IMR-90 (cell line): ENCODE measurements around the gene CEP83. TPM values are rescaled to one million over a fixed set of nuclear protein-coding genes. Genes with fewer than 3 reads are reported as not detected.

Experiments used
- ATAC-seq: fragments of 200-7000 bp; cut with Tn5 transposase; 2 replicates; pipeline ENCODE4 v1.9.1; 2020; ENCODE audit warnings: low read depth, mild to moderate bottlenecking, moderate library complexity
- Bru-seq: library from RNA; stranded (reverse); fragments of 400-500 nt; gene quantifications from one replicate; lab custom pipeline; 2021; lab: Mats Ljungman, UMichigan
- BruChase-seq, 2 experiments: library from RNA; stranded (reverse); fragments of 400-500 nt; gene quantifications; one replicate each; lab custom pipeline; 2021; lab: Mats Ljungman, UMichigan
- BruUV-seq: library from RNA; stranded (reverse); fragments of 400-500 nt; replicated peaks from 2 replicates; lab custom pipeline; 2021; lab: Mats Ljungman, UMichigan
- CTCF ChIA-PET: fragments of 300-600 bp; formaldehyde crosslinking; extraction: SDS; loops from one replicate; lab custom pipeline; 2021; ENCODE audit warnings: antibody characterized with exemption; lab: Yijun Ruan, JAX
- POLR2A ChIA-PET: fragments of 300-600 bp; sonication (Branson Sonifier 250); formaldehyde crosslinking; loops from one replicate; lab custom pipeline; 2022; ENCODE audit warnings: antibody characterized with exemption; ENCODE audit not compliant: unreplicated experiment; lab: Charles Lee
- DNase-seq: peaks from one replicate; pipeline ENCODE4 v3.0.0; 2013
- H2AFZ ChIP-seq: replicated peaks from 2 replicates; pipeline ENCODE3; 2013; ENCODE audit warnings: low read length, mild to moderate bottlenecking; ENCODE audit not compliant: poor library complexity
- H2AK5ac ChIP-seq: 2 replicates; pipeline ENCODE4 v1.6.1; 2013; ENCODE audit warnings: low read depth, low read length, inconsistent platforms
- H2AK9ac ChIP-seq: replicated peaks from 2 replicates; pipeline ENCODE3; 2013; ENCODE audit warnings: mild to moderate bottlenecking, low read depth, low read length, moderate library complexity; ENCODE audit not compliant: poor library complexity
- H2BK120ac ChIP-seq: 2 replicates; pipeline ENCODE4 v1.6.1; 2013; ENCODE audit warnings: low read depth, low read length, inconsistent platforms
- H2BK15ac ChIP-seq: 3 replicates; pipeline ENCODE4 v1.6.1; 2013; ENCODE audit warnings: low read depth, low read length, inconsistent platforms
- H2BK20ac ChIP-seq: 2 replicates; pipeline ENCODE4 v1.6.1; 2013; ENCODE audit warnings: low read depth, mild to moderate bottlenecking, inconsistent platforms, low read length, moderate library complexity
- H2BK5ac ChIP-seq: 2 replicates; pipeline ENCODE4 v1.6.1; 2013; ENCODE audit warnings: mild to moderate bottlenecking, low read depth, low read length, inconsistent platforms; ENCODE audit not compliant: poor library complexity, severe bottlenecking
- H3K14ac ChIP-seq: replicated peaks from 2 replicates; pipeline ENCODE4 v1.6.1; 2013; ENCODE audit warnings: low read depth, low read length, inconsistent platforms
- H3K18ac ChIP-seq: 2 replicates; pipeline ENCODE4 v1.6.1; 2013; ENCODE audit warnings: low read depth, low read length, control low read depth
- H3K23ac ChIP-seq: 2 replicates; pipeline ENCODE4 v1.6.1; 2013; ENCODE audit warnings: low read depth, low read length, inconsistent platforms
- H3K27ac ChIP-seq: 2 replicates; pipeline ENCODE4 v1.5.1; 2013; ENCODE audit warnings: mild to moderate bottlenecking, control low read depth, low read length; ENCODE audit not compliant: insufficient read depth
- H3K27me3 ChIP-seq: 2 replicates; pipeline ENCODE4 v1.6.1; 2013; ENCODE audit warnings: low read length; ENCODE audit not compliant: control insufficient read depth, insufficient read depth
- H3K36me3 ChIP-seq: 2 replicates; pipeline ENCODE4 v1.6.1; 2013; ENCODE audit warnings: low read length, mixed read lengths; ENCODE audit not compliant: control insufficient read depth, insufficient read depth
- H3K4ac ChIP-seq: 2 replicates; pipeline ENCODE4 v1.6.1; 2013; ENCODE audit warnings: low read depth, low read length, inconsistent platforms
- H3K4me1 ChIP-seq: 2 replicates; pipeline ENCODE4 v1.6.1; 2013; ENCODE audit warnings: low read length, mixed read lengths; ENCODE audit not compliant: control insufficient read depth, insufficient read depth
- H3K4me2 ChIP-seq: 2 replicates; pipeline ENCODE4 v1.6.1; 2013; ENCODE audit warnings: low read depth, mild to moderate bottlenecking, control low read depth, low read length, moderate library complexity
- H3K4me3 ChIP-seq: 2 replicates; pipeline ENCODE4 v1.5.1; 2013; ENCODE audit warnings: low read depth, mild to moderate bottlenecking, control low read depth, low read length, moderate library complexity; ENCODE audit not compliant: insufficient read depth
- H3K56ac ChIP-seq: 2 replicates; pipeline ENCODE4 v1.6.1; 2013; ENCODE audit warnings: low read length, inconsistent platforms; ENCODE audit not compliant: insufficient read depth; ENCODE audit errors: extremely low read depth
- H3K79me1 ChIP-seq, 2 experiments: 2 replicates each; pipeline ENCODE4 v1.6.1; 2013; ENCODE audit warnings: low read length in 2 of 2, inconsistent platforms in 1 of 2, low read depth in 1 of 2
- H3K9ac ChIP-seq: 2 replicates; pipeline ENCODE4 v1.6.1; 2013; ENCODE audit warnings: low read depth, low read length, control low read depth
- H3K9me1 ChIP-seq: 2 replicates; pipeline ENCODE4 v1.6.1; 2013; ENCODE audit warnings: low read length, inconsistent platforms; ENCODE audit not compliant: insufficient read depth
- H3K9me3 ChIP-seq: 2 replicates; pipeline ENCODE4 v1.6.1; 2013; ENCODE audit warnings: low read length; ENCODE audit not compliant: control insufficient read depth, insufficient read depth
- H4K20me1 ChIP-seq: 2 replicates; pipeline ENCODE4 v1.6.1; 2013; ENCODE audit warnings: low read length, inconsistent platforms; ENCODE audit not compliant: insufficient read depth
- H4K5ac ChIP-seq: 2 replicates; pipeline ENCODE4 v1.6.1; 2013; ENCODE audit warnings: mild to moderate bottlenecking, low read depth, low read length, control low read depth
- H4K8ac ChIP-seq, 2 experiments: 2 replicates each; pipeline ENCODE4 v1.6.1; 2013; ENCODE audit warnings: low read depth in 2 of 2, low read length in 2 of 2, control low read depth in 1 of 2, inconsistent platforms in 1 of 2
- H4K91ac ChIP-seq: 2 replicates; pipeline ENCODE4 v1.6.1; 2013; ENCODE audit warnings: low read depth, low read length, inconsistent platforms; ENCODE audit not compliant: insufficient read depth
- BHLHE40 ChIP-seq: fragments of 150-350 bp; IDR thresholded peaks from 2 replicates; pipeline ENCODE4 v1.6.1; 2016; ENCODE audit warnings: mild to moderate bottlenecking, low read depth, low read length
- CHD1 ChIP-seq: IDR thresholded peaks from 2 replicates; pipeline ENCODE4 v1.6.1; 2012; ENCODE audit warnings: low read depth, low read length, improper control_type of control experiment
- FOS ChIP-seq: fragments of 150-350 bp; IDR thresholded peaks from 2 replicates; pipeline ENCODE4 v1.6.1; 2016; ENCODE audit warnings: low read depth, low read length
- MXI1 ChIP-seq: IDR thresholded peaks from 2 replicates; pipeline ENCODE4 v1.6.1; 2012; ENCODE audit warnings: low read depth, mild to moderate bottlenecking, low read length, moderate library complexity, borderline replicate concordance
- NFE2L2 ChIP-seq: fragments of 150-350 bp; IDR thresholded peaks from 2 replicates; pipeline ENCODE4 v1.6.1; 2016; ENCODE audit warnings: low read depth, mild to moderate bottlenecking, low read length
- whole genome bisulfite sequencing, 2 experiments: methylation state at CpG; one replicate each; pipeline versions ENCODE4 v1.1.5 to v1.1.7; 2013; ENCODE audit warnings: missing lambda C conversion rate in 2 of 2; ENCODE audit not compliant: insufficient read length in 1 of 2; ENCODE audit errors: extremely low coverage in 2 of 2; 5-methylcytosine and 5-hydroxymethylcytosine counted together
- dilution Hi-C: fragments of 300-500 bp; cut with HindIII; formaldehyde crosslinking; loops from one replicate; pipeline ENCODE4 v1.14.3; 2018; ENCODE audit warnings: low sequenced_read_pairs; ENCODE audit not compliant: unreplicated experiment
- in situ Hi-C: fragments of 300-500 bp; cut with MboI; formaldehyde crosslinking; loops from 3 replicates; pipeline ENCODE4 v1.14.3; 2019; ENCODE audit warnings: low sequenced_read_pairs, inconsistent platforms, mixed read lengths
- intact Hi-C: fragments of 100-400 bp; cut with micrococcal nuclease; formaldehyde crosslinking; loops from 2 replicates; pipeline ENCODE4 v1.10.0; 2022
- long read RNA-seq: library from polyadenylated mRNA; unstranded; transcript quantifications from one replicate; pipeline ENCODE4 v2.0.0, GENCODE V29; 2021; ENCODE audit not compliant: unreplicated experiment
- polyA plus RNA-seq, 3 experiments: library from polyadenylated mRNA; depleted of rRNA; stranded (reverse); fragments of >200 nt; gene quantifications; 2 replicates each; pipeline ENCODE4 v1.2.3, GENCODE V29; 2012; ENCODE audit warnings: low replicate concordance in 1 of 3
- total RNA-seq: library from RNA; depleted of rRNA; stranded (reverse); fragments of >200 nt; gene quantifications from 2 replicates; pipeline ENCODE4 v1.2.3, GENCODE V29; 2012; rRNA removed
- TF ChIP-seq, protein P1 (sequence below): conservative IDR thresholded peaks from 2 replicates; pipeline ENCODE4 v1.5.1; 2012; ENCODE audit warnings: mild to moderate bottlenecking, low read depth, low read length, improper control_type of control experiment
- TF ChIP-seq, protein P2 (sequence below): fragments of 150-350 bp; IDR thresholded peaks from 2 replicates; pipeline ENCODE4 v1.6.1; 2016; ENCODE audit warnings: low read depth, mild to moderate bottlenecking, low read length, moderate library complexity, borderline replicate concordance

Gene CEP83, protein sequence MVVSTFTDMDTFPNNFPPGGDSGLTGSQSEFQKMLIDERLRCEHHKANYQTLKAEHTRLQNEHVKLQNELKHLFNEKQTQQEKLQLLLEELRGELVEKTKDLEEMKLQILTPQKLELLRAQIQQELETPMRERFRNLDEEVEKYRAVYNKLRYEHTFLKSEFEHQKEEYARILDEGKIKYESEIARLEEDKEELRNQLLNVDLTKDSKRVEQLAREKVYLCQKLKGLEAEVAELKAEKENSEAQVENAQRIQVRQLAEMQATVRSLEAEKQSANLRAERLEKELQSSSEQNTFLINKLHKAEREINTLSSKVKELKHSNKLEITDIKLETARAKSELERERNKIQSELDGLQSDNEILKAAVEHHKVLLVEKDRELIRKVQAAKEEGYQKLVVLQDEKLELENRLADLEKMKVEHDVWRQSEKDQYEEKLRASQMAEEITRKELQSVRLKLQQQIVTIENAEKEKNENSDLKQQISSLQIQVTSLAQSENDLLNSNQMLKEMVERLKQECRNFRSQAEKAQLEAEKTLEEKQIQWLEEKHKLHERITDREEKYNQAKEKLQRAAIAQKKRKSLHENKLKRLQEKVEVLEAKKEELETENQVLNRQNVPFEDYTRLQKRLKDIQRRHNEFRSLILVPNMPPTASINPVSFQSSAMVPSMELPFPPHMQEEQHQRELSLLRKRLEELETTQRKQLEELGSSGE
- total RNA-seq (3.9 and 8.9 TPM in 2 replicates), polyA plus RNA-seq (2012; rRNA removed) (5.9 and 8.9 TPM in 2 replicates), Bru-seq, nascent RNA (percentile 56 among the genes with signal in this experiment), BruChase-seq, experiment 1, labeled RNA remaining after a 6-hour chase (percentile 52 among the genes with signal in this experiment), BruChase-seq, experiment 2, labeled RNA remaining after a 2-hour chase (percentile 63 among the genes with signal in this experiment)
- 0.47 and 1.2 TPM in 2 replicates for polyA plus RNA-seq (2012; cell fraction: cytosol; rRNA removed)
- 8.4 and 20.1 TPM in 2 replicates for polyA plus RNA-seq (2012; cell fraction: nucleus; rRNA removed; ENCODE audit: low replicate concordance)
- long read RNA-seq, partial matches to known transcripts: 1 of 7 reads
- long read RNA-seq, other reads (novel, unspliced or antisense): 3 of 7 reads

DNA sequence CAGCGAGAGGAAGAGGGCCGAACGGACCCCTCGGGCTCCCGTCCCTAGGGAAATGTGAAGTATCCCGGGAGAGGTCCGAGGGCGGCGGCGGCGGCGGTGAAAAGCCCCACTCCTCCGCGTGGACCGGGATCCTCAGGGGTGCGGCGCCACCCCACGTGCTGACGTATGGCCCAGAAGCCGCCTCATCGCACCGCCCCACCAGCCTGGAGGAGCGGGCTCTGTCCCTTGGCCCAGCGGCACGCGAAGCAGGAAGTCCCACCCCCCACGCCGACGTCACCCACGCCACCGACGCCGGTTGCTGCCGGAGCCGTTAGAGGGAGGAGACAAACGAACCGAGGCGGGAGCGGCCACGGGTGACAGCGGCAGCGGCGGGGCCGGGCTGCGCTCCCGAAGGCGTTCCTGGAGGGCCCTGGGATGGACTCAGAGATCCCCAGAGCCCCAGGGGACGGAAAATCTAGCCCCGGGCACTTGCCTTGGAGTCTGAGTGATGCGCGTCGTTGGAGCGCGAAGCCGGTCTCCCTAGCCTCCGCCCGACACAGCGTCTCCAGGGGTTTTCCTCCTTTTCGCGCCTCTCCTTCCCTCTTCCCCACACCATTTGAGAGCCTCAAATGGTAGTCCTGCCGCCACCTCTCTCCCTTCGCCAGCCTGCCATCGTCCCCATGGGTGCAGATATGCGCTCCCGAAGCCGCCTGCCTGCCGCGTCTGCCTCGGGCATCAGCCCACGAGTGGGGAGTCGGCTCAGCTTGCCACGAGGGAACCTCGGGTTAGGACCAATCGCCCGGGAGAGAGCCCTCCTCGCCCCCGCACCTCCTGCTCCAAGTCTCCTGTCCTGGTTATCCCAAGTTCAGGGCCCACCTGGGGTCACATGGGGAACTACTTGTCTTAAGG is at the start of gene CEP83:
Gene CEP83, minus strand, starts transcription at position 140 of the 888 bp plus-strand sequence. CDS start 47,377 bp downstream, outside the sequence.
- Histone ChIP-seq H3K18ac (peak within 1 kb of the TSS; percentile 1; the same call in 1 of the 2 replicates), H3K56ac (peak within 1 kb of the TSS; percentile 66), H3K27ac (peak within 1 kb of the TSS; percentile 77), H4K20me1 (no peaks in the 10 kb centered on the region), H3K4ac (peak within 1 kb of the TSS; percentile 80), H2AFZ (peak within 1 kb of the TSS; percentile 95), H2BK20ac (peak within 1 kb of the TSS; percentile 20; the same call in 1 of the 2 replicates), H3K9me3 (no peaks in the 10 kb centered on the region), H4K8ac (peak within 1 kb of the TSS; percentile 75 to 79), H2AK5ac (peak within 1 kb of the TSS; percentile 15; the same call in 1 of the 2 replicates), H3K23ac (peak within 1 kb of the TSS; percentile 88), H3K9ac (peak within 1 kb of the TSS; percentile 74), H2AK9ac (peak within 1 kb of the TSS; percentile 90), H3K36me3 (no peaks in the 10 kb centered on the region), H2BK120ac (peak within 1 kb of the TSS; percentile 60), H3K27me3 (no peaks in the 10 kb centered on the region), H4K91ac (peak within 1 kb of the TSS; percentile 42; the same call in 1 of the 2 replicates), H3K4me3 (peak within 1 kb of the TSS; percentile 73), H2BK5ac (peak within 1 kb of the TSS; percentile 45), H3K79me1 (peaks cover 0 to 19% of the 10 kb centered on the region in 2 experiments; a peak in 3 of 4 replicates), H2BK15ac (no peak within 1 kb of the TSS), H3K4me2 (peak within 1 kb of the TSS; percentile 95), H3K4me1 (no peaks in the 10 kb centered on the region), H3K9me1 (no peaks in the 10 kb centered on the region), H4K5ac (no peak within 1 kb of the TSS), H3K14ac (peak within 1 kb of the TSS; percentile 69)
- CTCF ChIA-PET: no interaction called here
- intact Hi-C loops (loop anchor here (5.0 kb wide), 1 partner anchor 72 kb away; no protein-coding TSS in a partner anchor), in situ Hi-C loops (no loop called here), dilution Hi-C loops (no loop called here)
- DNase-seq: peak; percentile 90
- no TSS peak for BruUV-seq
- WGBS, 2 experiments: 2% methylated on average over 48 of the region's 77 CpGs; no CpG with 5 or more reads in 1 of the 2 experiments
- peak; percentile 99 for ATAC-seq
- POLR2A ChIA-PET: no interaction called here
- TF ChIP-seq FOS (no peak), CHD1 (no peak), NFE2L2 (0 out of 2 replicates have a peak, but pooled peaks have one; percentile 13), MXI1 (peak; percentile 94), BHLHE40 (peak; percentile 68; the same call in 1 of the 2 replicates)
- TF ChIP-seq, protein P1, sequence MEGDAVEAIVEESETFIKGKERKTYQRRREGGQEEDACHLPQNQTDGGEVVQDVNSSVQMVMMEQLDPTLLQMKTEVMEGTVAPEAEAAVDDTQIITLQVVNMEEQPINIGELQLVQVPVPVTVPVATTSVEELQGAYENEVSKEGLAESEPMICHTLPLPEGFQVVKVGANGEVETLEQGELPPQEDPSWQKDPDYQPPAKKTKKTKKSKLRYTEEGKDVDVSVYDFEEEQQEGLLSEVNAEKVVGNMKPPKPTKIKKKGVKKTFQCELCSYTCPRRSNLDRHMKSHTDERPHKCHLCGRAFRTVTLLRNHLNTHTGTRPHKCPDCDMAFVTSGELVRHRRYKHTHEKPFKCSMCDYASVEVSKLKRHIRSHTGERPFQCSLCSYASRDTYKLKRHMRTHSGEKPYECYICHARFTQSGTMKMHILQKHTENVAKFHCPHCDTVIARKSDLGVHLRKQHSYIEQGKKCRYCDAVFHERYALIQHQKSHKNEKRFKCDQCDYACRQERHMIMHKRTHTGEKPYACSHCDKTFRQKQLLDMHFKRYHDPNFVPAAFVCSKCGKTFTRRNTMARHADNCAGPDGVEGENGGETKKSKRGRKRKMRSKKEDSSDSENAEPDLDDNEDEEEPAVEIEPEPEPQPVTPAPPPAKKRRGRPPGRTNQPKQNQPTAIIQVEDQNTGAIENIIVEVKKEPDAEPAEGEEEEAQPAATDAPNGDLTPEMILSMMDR: no peak
- TF ChIP-seq, protein P2, sequence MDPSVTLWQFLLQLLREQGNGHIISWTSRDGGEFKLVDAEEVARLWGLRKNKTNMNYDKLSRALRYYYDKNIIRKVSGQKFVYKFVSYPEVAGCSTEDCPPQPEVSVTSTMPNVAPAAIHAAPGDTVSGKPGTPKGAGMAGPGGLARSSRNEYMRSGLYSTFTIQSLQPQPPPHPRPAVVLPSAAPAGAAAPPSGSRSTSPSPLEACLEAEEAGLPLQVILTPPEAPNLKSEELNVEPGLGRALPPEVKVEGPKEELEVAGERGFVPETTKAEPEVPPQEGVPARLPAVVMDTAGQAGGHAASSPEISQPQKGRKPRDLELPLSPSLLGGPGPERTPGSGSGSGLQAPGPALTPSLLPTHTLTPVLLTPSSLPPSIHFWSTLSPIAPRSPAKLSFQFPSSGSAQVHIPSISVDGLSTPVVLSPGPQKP: no peak
